Thymus (tissue), 11 donors: ENCODE data around the gene SLC16A5. TPM values are rescaled to one million over a fixed set of nuclear protein-coding genes. Genes with fewer than 3 reads are reported as not detected.

ENCODE experiments used
- DNase-seq, 9 donors: peaks; one replicate each; pipeline ENCODE4 v3.0.0-alpha.2; 2013; ENCODE audit warnings: low spot score in 9 of 9, low read depth in 6 of 9, missing footprints in 1 of 9
- H3K27ac ChIP-seq, 2 donors: one replicate each; pipeline ENCODE4 v1.5.1; 2013; ENCODE audit warnings: control low read depth in 1 of 2, low read depth in 1 of 2, low read length in 1 of 2, mild to moderate bottlenecking in 1 of 2, moderate library complexity in 1 of 2
- H3K27me3 ChIP-seq, 2 donors: one replicate each; pipeline ENCODE4 v1.5.1; 2013; ENCODE audit warnings: low read length in 1 of 2; ENCODE audit not compliant: control insufficient read depth in 2 of 2, insufficient read depth in 1 of 2
- H3K36me3 ChIP-seq, 2 donors: one replicate each; pipeline ENCODE4 v1.5.1; 2013; ENCODE audit warnings: low read length in 1 of 2, mild to moderate bottlenecking in 1 of 2, moderate library complexity in 1 of 2; ENCODE audit not compliant: control insufficient read depth in 2 of 2, insufficient read depth in 2 of 2
- H3K4me1 ChIP-seq, 2 donors: one replicate each; pipeline ENCODE4 v1.5.1; 2013; ENCODE audit warnings: low read length in 2 of 2; ENCODE audit not compliant: control insufficient read depth in 2 of 2, insufficient read depth in 2 of 2
- H3K4me3 ChIP-seq, 2 donors: one replicate each; pipeline ENCODE4 v1.5.1; 2013; ENCODE audit warnings: low read length in 2 of 2, control low read depth in 1 of 2, mild to moderate bottlenecking in 1 of 2
- H3K9me3 ChIP-seq, 2 donors: one replicate each; pipeline ENCODE4 v1.5.1; 2013; ENCODE audit warnings: low read length in 1 of 2, mild to moderate bottlenecking in 1 of 2; ENCODE audit not compliant: control insufficient read depth in 2 of 2, insufficient read depth in 1 of 2
- WGBS: extraction: QIAGEN DNeasy Blood & Tissue Kit; methylation state at CpG from one replicate; pipeline ENCODE4 v1.1.7; 2013; 5-methylcytosine and 5-hydroxymethylcytosine counted together
- polyA plus RNA-seq: library from polyadenylated mRNA; stranded (reverse); fragments of 200-250 nt; gene quantifications from one replicate; pipeline ENCODE4 v1.2.3, GENCODE V29; 2013
- total RNA-seq: library from RNA; stranded (reverse); fragments of 120-200 nt; gene quantifications from one replicate; pipeline ENCODE4 v1.2.4, GENCODE V29; 2013
- donor health status: healthy.

The SLC16A5 gene
- total and polyA plus RNA-seq, 2 donors, result 0.76 to 5.0 TPM

DNA sequence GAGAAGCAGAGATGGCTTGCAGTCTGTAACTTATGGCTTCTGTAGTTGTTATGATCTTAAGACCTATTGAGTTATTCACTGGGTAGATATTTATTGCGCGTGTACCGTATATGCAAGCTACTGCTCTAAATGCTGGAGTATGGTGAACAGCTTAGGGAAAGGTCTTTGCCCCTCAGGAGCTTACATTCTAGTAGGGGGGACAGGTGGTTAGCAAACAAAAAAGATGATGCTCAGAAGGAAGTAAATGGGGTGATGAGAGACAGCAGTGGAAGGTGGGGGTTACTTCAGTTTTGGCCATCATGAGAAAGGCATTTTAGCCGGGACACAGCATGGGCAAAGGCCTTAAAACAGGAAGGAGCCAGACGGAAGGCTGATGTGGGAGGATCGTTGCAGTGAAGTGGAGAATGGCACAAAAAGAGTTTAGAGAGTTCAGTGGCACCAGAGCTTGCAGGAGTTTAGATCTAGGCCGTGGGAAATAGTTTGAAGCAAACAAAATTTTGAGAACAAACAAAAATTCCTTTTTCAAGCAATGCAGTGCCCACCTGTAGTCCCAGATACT, 24.1 kb downstream of the SLC16A5 start:
- H3K27ac ChIP-seq, result no peak overlapping the region
- peaks cover 12 to 15% of the 10 kb centered on the region in 2 donors for H3K36me3 ChIP-seq
- no peak for DNase-seq
- peaks cover 21 to 35% of the 10 kb centered on the region in 2 donors for H3K4me1 ChIP-seq
- peaks cover 0 to 16% of the 10 kb centered on the region in 2 donors for H3K27me3 ChIP-seq
- WGBS, result 95% methylated on average over 7 of the region's 7 CpGs
- H3K9me3 ChIP-seq, result no peaks in the 10 kb centered on the region
- no peak overlapping the region for H3K4me3 ChIP-seq

- Histone ChIP-seq H3K9me3 (no peaks in the 10 kb centered on the region), H3K27me3 (peaks cover 0 to 7% of the 10 kb centered on the region in 2 donors), H3K4me3 (peak overlapping the region; percentile 47 to 70), H3K27ac (peak overlapping the region; percentile 78 to 88), H3K36me3 (peaks cover 19% of the 10 kb centered on the region in 2 donors), H3K4me1 (peaks cover 17 to 30% of the 10 kb centered on the region in 2 donors)
- WGBS, result 7% methylated on average over 22 of the region's 22 CpGs
- peak; percentile 78 to 97 (median 94) for DNase-seq
Measured at GRCh38 chr17:75113798-75114551, 26.2 kb downstream of the SLC16A5 start.

- Histone ChIP-seq H3K4me1 (peaks cover 15 to 25% of the 10 kb centered on the region in 2 donors), H3K27me3 (peaks cover 0 to 2% of the 10 kb centered on the region in 2 donors), H3K4me3 (peak overlapping the region; percentile 47 to 70), H3K27ac (peak overlapping the region; percentile 78 to 88), H3K9me3 (no peaks in the 10 kb centered on the region), H3K36me3 (peaks cover 19 to 20% of the 10 kb centered on the region in 2 donors)
- 43% methylated on average over 19 of the region's 19 CpGs for WGBS
- DNase-seq, result no peak
Measured at GRCh38 chr17:75114552-75115314, 27.0 kb downstream of the SLC16A5 start.

DNA sequence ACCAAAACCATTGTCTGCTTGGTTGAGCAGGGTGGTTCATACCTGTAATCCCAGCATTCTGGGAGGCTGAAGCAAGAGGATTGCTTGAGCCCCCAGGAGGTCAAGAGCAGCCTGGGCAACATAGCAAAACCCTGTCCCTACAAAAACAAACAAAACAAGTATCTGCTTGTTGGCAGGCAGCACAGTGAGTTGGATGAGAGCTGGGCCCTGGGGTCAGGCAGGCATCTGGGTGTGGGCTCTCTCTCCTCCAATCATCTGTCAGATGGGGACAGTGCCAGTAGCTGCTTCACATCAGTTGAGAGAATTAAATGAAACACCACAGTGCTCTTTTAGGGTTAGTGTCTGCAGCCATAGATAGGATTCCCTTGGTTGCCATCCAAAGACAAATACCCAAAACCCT, 27.8 kb downstream of the SLC16A5 start:
- no peak overlapping the region for H3K4me3 ChIP-seq
- peaks cover 20 to 23% of the 10 kb centered on the region in 2 donors for H3K36me3 ChIP-seq
- peaks cover 13 to 21% of the 10 kb centered on the region in 2 donors for H3K4me1 ChIP-seq
- DNase-seq, result no peak
- no peaks in the 10 kb centered on the region for H3K9me3 ChIP-seq
- H3K27ac ChIP-seq, result no peak overlapping the region
- H3K27me3 ChIP-seq, result no peaks in the 10 kb centered on the region

GRCh38 chr17:75116737-75117136, 29.0 kb downstream of the SLC16A5 start:
- no peak overlapping the region for H3K27ac ChIP-seq
- WGBS, result 86% methylated on average over 9 of the region's 9 CpGs
- peaks cover 20 to 31% of the 10 kb centered on the region in 2 donors for H3K36me3 ChIP-seq
- H3K9me3 ChIP-seq, result no peaks in the 10 kb centered on the region
- no peak for DNase-seq
- peaks cover 8 to 13% of the 10 kb centered on the region in 2 donors for H3K4me1 ChIP-seq
- no peak overlapping the region for H3K4me3 ChIP-seq
- H3K27me3 ChIP-seq, result no peaks in the 10 kb centered on the region

DNA sequence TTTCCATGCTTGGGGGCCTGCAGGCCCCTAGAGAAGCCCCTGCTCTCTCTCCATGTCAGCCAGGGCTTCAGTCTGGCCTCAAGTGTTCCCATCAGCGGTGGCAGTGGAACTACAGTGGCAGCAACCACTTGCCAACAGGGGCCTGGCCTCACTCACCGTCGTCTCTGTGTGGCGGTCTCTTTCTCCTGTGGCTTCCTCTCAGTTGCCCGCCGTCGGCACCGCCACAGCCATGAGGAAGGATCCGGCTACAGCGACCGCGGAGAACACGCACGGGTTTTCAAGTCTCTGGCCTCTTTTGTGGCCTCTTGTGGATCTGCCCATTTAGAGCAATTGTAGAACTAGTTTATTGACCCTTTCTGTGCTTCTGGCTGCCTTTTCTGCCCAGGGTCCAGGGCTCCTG, 30.6 kb downstream of the SLC16A5 start:
- peaks cover 15 to 31% of the 10 kb centered on the region in 2 donors for H3K36me3 ChIP-seq
- no peak for DNase-seq
- no peak overlapping the region for H3K27ac ChIP-seq
- H3K4me1 ChIP-seq, result peaks cover 6 to 13% of the 10 kb centered on the region in 2 donors
- WGBS, result 96% methylated on average over 14 of the region's 14 CpGs
- H3K9me3 ChIP-seq, result no peaks in the 10 kb centered on the region
- no peaks in the 10 kb centered on the region for H3K27me3 ChIP-seq
- H3K4me3 ChIP-seq, result no peak overlapping the region

DNA sequence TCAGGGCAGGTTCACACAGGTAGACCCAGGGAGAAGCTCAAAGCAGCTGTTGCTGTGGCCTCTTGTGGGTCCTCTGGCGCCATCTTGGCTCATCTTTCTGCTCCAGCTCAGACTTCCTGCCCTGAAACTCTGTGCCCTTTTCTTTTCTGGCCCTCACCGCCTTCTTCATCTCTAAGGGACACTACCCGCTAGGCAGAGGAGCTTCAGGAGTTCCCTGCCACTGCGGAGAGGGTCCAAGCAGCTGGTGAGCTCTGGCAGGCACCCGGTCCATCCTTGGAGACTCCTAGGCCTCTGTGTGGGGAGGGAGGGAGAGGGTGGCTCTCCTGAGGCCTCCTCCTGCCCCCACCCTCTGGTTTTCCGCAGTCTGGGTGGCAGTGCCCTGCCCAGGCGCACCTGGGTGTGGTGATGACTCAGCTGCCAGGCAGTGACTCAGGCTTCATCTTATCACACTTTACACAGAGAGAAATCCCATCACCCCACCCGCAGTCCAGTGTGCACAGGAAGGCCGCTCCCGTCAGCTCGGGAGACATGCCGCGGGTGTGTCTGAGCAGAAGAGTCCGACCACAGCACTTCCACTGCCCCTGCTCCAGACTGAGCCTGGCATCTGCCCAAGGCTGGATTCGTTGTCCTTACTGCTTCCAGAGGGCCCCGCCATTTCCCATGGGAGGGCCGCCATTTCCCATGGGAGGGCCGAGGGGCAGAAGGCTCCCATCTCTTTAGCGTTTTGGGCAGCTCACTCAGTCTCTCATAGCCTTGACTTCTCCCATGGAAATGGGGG, 36.5 kb downstream of the SLC16A5 start:
- Histone ChIP-seq H3K27me3 (no peaks in the 10 kb centered on the region), H3K9me3 (no peaks in the 10 kb centered on the region), H3K36me3 (peaks cover 5 to 29% of the 10 kb centered on the region in 2 donors), H3K4me1 (peaks cover 12 to 14% of the 10 kb centered on the region in 2 donors), H3K27ac (peak overlapping the region; percentile 34 to 46), H3K4me3 (no peak overlapping the region)
- DNase-seq, result peak in 2 of 9 donors; percentile 23 to 50
- WGBS, result 30% methylated on average over 19 of the region's 19 CpGs

- no peaks in the 10 kb centered on the region for H3K27me3 ChIP-seq
- H3K9me3 ChIP-seq, result no peaks in the 10 kb centered on the region
- no peak for DNase-seq
- WGBS, result 92% methylated on average over 4 of the region's 4 CpGs
- H3K4me1 ChIP-seq, result peaks cover 12 to 14% of the 10 kb centered on the region in 2 donors
- H3K4me3 ChIP-seq, result no peak overlapping the region
- peak overlapping the region in 1 of 2 donors; percentile 2 for H3K27ac ChIP-seq
- peaks cover 10 to 34% of the 10 kb centered on the region in 2 donors for H3K36me3 ChIP-seq
Measured at GRCh38 chr17:75124819-75125162, 37.0 kb downstream of the SLC16A5 start.
